Keratinocyte (primary cell): ENCODE measurements around the gene TKFC.

Experiments
- EZH2 ChIP-seq: IDR thresholded peaks from one replicate; pipeline ENCODE4 v1.6.1; 2012; ENCODE audit warnings: inconsistent platforms, mild to moderate bottlenecking, low read length, moderate library complexity
- TF ChIP-seq, protein P1 (sequence below), 3 experiments: IDR thresholded peaks in 1 of 3; conservative IDR thresholded peaks in 1 of 3; optimal IDR thresholded peaks in 1 of 3; 2 replicates in 2 of 3; 3 replicates in 1 of 3; pipeline versions ENCODE3 to v1.5.1; 2011; ENCODE audit warnings: low read length in 3 of 3, mild to moderate bottlenecking in 3 of 3, moderate library complexity in 2 of 3, control low read depth in 1 of 3, inconsistent platforms in 1 of 3; ENCODE audit not compliant: insufficient read depth in 2 of 3; ENCODE audit errors: extremely low read depth in 1 of 3

DNA sequence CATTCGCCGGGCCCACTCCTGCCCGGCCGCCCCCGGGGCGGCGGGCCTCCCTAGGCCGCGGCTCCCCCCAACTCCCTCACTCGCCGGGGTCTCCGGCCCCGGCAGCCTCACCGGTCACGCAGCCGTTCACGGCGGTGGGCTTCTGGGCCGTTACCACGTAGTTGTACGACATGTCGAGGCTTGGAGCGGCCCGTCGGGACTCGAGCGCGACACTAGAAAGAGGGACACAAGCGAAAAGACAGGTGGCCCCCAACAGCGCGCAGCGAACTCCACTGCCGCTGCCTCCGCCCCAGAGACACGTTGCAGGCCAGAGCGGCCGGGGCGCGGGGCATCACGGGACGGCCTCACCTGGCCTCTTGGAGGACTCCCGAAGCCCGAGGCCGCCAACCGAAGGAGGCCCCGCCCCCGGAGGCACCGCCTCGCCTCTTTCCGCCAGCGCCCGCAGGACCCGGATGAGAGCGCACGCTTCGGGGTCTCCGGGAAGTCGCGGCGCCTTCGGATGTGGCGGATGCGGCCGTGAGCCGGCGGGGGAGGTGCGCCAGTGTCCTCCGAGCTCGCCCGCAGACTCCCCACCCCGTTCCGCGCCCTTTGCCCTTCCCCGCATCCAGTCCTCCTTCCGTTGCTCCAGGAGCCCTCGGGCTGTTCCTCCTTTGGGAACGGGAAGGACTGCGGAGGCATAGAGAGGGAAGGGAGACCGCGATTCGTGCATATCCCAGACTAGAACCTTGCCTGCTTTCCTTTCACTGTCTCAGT is at the start of gene TKFC, which contains the start of gene DDB1:
- TF ChIP-seq, protein P1, sequence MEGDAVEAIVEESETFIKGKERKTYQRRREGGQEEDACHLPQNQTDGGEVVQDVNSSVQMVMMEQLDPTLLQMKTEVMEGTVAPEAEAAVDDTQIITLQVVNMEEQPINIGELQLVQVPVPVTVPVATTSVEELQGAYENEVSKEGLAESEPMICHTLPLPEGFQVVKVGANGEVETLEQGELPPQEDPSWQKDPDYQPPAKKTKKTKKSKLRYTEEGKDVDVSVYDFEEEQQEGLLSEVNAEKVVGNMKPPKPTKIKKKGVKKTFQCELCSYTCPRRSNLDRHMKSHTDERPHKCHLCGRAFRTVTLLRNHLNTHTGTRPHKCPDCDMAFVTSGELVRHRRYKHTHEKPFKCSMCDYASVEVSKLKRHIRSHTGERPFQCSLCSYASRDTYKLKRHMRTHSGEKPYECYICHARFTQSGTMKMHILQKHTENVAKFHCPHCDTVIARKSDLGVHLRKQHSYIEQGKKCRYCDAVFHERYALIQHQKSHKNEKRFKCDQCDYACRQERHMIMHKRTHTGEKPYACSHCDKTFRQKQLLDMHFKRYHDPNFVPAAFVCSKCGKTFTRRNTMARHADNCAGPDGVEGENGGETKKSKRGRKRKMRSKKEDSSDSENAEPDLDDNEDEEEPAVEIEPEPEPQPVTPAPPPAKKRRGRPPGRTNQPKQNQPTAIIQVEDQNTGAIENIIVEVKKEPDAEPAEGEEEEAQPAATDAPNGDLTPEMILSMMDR (optimal IDR thresholded peaks at IDR 0.05 in 1 of 3, IDR thresholded peaks at IDR 0.05 in 1 of 3, conservative IDR thresholded peaks at IDR 0.05 in 1 of 3; ENCODE audit: extremely low read depth in 1 of 3, insufficient read depth in 2 of 3, low read length in 3 of 3), result no peak
- no peak for TF ChIP-seq EZH2
